ENCODE results near the gene DNAH12. TPM values are rescaled to one million over a fixed set of nuclear protein-coding genes. Genes with fewer than 3 reads are reported as not detected.

DNAH12 gene
- total RNA-seq, 1 donor from 2014 or later = not detected

GRCh38 chr3:57397175-57398026 lies 146.7 kb downstream of the DNAH12 start:
- intact Hi-C loops (cut with DNase I) = no loop called here
- Histone ChIP-seq H3K4me1 (no peaks in the 10 kb centered on the region), H3K27me3 (no peaks in the 10 kb centered on the region), H3K36me3 (no peaks in the 10 kb centered on the region), H3K27ac (no peak overlapping the region), H3K9me3 (no peaks in the 10 kb centered on the region), H3K4me3 (no peak overlapping the region)
- peak; percentile 27 to 64 (median 45) for TF ChIP-seq CTCF (IDR thresholded peaks at IDR 0.05)
- DNase-seq (ENCODE audit: low spot score in 2 of 2) = no peak

DNA sequence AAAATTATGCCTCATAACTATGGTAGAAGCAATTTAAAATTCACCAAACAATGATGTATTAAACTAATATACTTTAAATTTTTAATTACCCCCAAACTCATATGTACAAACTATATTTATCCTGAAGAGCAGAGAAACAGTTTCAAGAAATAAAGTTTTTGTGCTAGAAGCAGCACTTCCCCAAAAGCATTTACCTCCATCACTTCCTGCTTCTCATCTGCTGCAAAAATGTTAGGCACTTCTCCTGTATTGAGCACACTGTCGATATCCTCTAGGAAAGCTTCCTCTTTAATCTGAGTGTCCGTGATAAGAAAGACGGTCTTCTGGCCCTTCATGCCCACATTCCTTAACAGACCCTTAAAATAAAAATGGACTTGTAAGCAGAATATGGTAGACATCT lies 150.2 kb downstream of the DNAH12 start:
- DNase-seq (ENCODE audit: low spot score in 2 of 2) = no peak
- intact Hi-C loops (cut with DNase I) = no loop called here
- no peak overlapping the region for H3K27ac ChIP-seq
- no peaks in the 10 kb centered on the region for H3K27me3 ChIP-seq
- no peaks in the 10 kb centered on the region for H3K4me1 ChIP-seq
- no peak overlapping the region for H3K4me3 ChIP-seq
- TF ChIP-seq CTCF (IDR thresholded peaks at IDR 0.05) = no peak
- H3K36me3 ChIP-seq = no peaks in the 10 kb centered on the region
- no peaks in the 10 kb centered on the region for H3K9me3 ChIP-seq

GRCh38 chr3:57391767-57392166 lies 152.4 kb downstream of the DNAH12 start:
- Histone ChIP-seq H3K27me3 (no peaks in the 10 kb centered on the region), H3K36me3 (no peaks in the 10 kb centered on the region), H3K4me1 (no peaks in the 10 kb centered on the region), H3K4me3 (no peak overlapping the region), H3K27ac (no peak overlapping the region), H3K9me3 (no peaks in the 10 kb centered on the region)
- intact Hi-C loops (cut with DNase I) = no loop called here
- no peak for TF ChIP-seq CTCF (IDR thresholded peaks at IDR 0.05)
- DNase-seq (ENCODE audit: low spot score in 2 of 2) = no peak

DNA sequence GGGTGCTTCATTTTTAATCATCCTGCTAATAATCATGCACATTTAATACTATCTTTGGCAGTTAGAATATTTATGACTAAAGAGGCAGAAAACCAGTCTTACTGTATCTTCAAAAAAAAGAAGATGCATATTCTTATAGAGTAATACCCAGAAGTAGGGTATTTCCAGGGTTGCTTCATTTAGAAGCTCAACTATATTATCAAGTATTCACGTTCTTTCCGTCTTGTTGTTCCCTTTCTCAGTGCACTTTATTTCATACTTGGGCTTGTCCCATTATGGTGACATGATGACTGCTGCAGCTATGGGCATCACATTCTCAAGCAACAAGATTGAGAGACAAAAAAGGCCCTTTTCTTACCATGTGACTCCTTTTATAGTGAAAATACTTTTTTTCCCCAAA lies 154.9 kb downstream of the DNAH12 start:
- Histone ChIP-seq H3K27ac (no peak overlapping the region), H3K9me3 (no peaks in the 10 kb centered on the region), H3K27me3 (no peaks in the 10 kb centered on the region), H3K4me3 (no peak overlapping the region), H3K4me1 (no peaks in the 10 kb centered on the region), H3K36me3 (no peaks in the 10 kb centered on the region)
- no peak for TF ChIP-seq CTCF (IDR thresholded peaks at IDR 0.05)
- no peak for DNase-seq (ENCODE audit: low spot score in 2 of 2)
- intact Hi-C loops (cut with DNase I) = no loop called here

- no peaks in the 10 kb centered on the region for H3K9me3 ChIP-seq
- H3K4me3 ChIP-seq = no peak overlapping the region
- H3K4me1 ChIP-seq = no peaks in the 10 kb centered on the region
- no peak for DNase-seq (ENCODE audit: low spot score in 2 of 2)
- H3K27ac ChIP-seq = no peak overlapping the region
- no peaks in the 10 kb centered on the region for H3K27me3 ChIP-seq
- TF ChIP-seq CTCF (IDR thresholded peaks at IDR 0.05) = no peak
- intact Hi-C loops (cut with DNase I) = no loop called here
- no peaks in the 10 kb centered on the region for H3K36me3 ChIP-seq
These were observed 157.8 kb downstream of the DNAH12 start for GRCh38 chr3:57386307-57386706.
